Spinal cord (tissue), 10 donors: Measurements from ENCODE around the gene MZT2A. TPM values are rescaled to one million over a fixed set of nuclear protein-coding genes. Genes with fewer than 3 reads are reported as not detected.
A peak's percentile ranks its signal among the peaks of the same experiment; 100 is the strongest.
"Not testable (repeated sequence)": the region's sequence is repeated elsewhere in the genome, so short reads cannot be mapped to it uniquely, and the experiment has no call there.

Experiments
- DNase-seq, 6 donors: peaks; one replicate each; pipeline versions ENCODE4 v3.0.0 to v3.0.0-alpha.2; 2013 to 2015; ENCODE audit warnings: low spot score in 6 of 6, low read depth in 4 of 6
- H3K27ac ChIP-seq: one replicate; pipeline ENCODE4 v1.5.1; 2013; ENCODE audit warnings: low read depth, low read length, control low read depth
- H3K27me3 ChIP-seq: one replicate; pipeline ENCODE4 v1.6.1; 2013; ENCODE audit warnings: low read length; ENCODE audit not compliant: control insufficient read depth, insufficient read depth
- H3K36me3 ChIP-seq: one replicate; pipeline ENCODE4 v1.6.1; 2013; ENCODE audit warnings: low read length; ENCODE audit not compliant: control insufficient read depth, insufficient read depth
- H3K4me1 ChIP-seq: one replicate; pipeline ENCODE4 v1.6.1; 2013; ENCODE audit warnings: low read length; ENCODE audit not compliant: control insufficient read depth, insufficient read depth
- H3K4me3 ChIP-seq: one replicate; pipeline ENCODE4 v1.5.1; 2013; ENCODE audit warnings: low read depth, low read length, control low read depth
- H3K9me3 ChIP-seq: one replicate; pipeline ENCODE4 v1.6.1; 2013; ENCODE audit warnings: low read length; ENCODE audit not compliant: control insufficient read depth, insufficient read depth
- whole genome bisulfite sequencing: methylation state at CpG from one replicate; pipeline ENCODE4 v1.1.5; 2013; ENCODE audit warnings: missing lambda C conversion rate; ENCODE audit not compliant: insufficient coverage; 5-methylcytosine and 5-hydroxymethylcytosine counted together
- polyA plus RNA-seq, 2 donors: library from polyadenylated mRNA; unstranded; fragments of 120-200 nt; gene quantifications; one replicate each; pipeline ENCODE4 v1.2.1, GENCODE V29; 2013; ENCODE audit not compliant: insufficient read length in 2 of 2
- total RNA-seq, 2 donors: library from RNA; depleted of rRNA in 1 of 2; stranded (reverse); fragments of 120-200 nt in 1 of 2; fragments of >200 nt in 1 of 2; gene quantifications; one replicate each; pipeline versions ENCODE4 v1.2.3 to v1.2.4, GENCODE V29; 2013 to 2014
- donor health status: healthy.

MZT2A gene
- total and polyA plus RNA-seq, 4 donors = 31.6 to 129 (median 103) TPM

GRCh38 chr2:131532723-131533608, 40.8 kb upstream of the MZT2A start:
- not testable (repeated sequence) for H3K4me1 ChIP-seq, H3K36me3 ChIP-seq, H3K4me3 ChIP-seq, H3K9me3 ChIP-seq, H3K27ac ChIP-seq, DNase-seq, H3K27me3 ChIP-seq
- 91% methylated on average over 15 of the region's 23 CpGs for WGBS

- H3K36me3 ChIP-seq, H3K27me3 ChIP-seq, DNase-seq, H3K9me3 ChIP-seq, H3K27ac ChIP-seq, H3K4me3 ChIP-seq: not testable (repeated sequence)
- WGBS = no CpG with 5 or more reads among the region's 11 CpGs
- H3K4me1 ChIP-seq = peaks cover 13% of the 10 kb centered on the region
Observed at GRCh38 chr2:131531547-131532185, 39.5 kb upstream of the MZT2A start.

- H3K4me3 ChIP-seq, H3K36me3 ChIP-seq, H3K27me3 ChIP-seq, H3K9me3 ChIP-seq, DNase-seq, H3K27ac ChIP-seq: not testable (repeated sequence)
- H3K4me1 ChIP-seq = peaks cover 13% of the 10 kb centered on the region
- 81% methylated on average over 6 of the region's 22 CpGs for WGBS
Observed at GRCh38 chr2:131530626-131531344, 38.6 kb upstream of the MZT2A start.

- H3K27ac ChIP-seq, H3K27me3 ChIP-seq, DNase-seq, H3K4me3 ChIP-seq, H3K36me3 ChIP-seq, H3K9me3 ChIP-seq: not testable (repeated sequence)
- H3K4me1 ChIP-seq = peaks cover 13% of the 10 kb centered on the region
- no CpG with 5 or more reads among the region's 5 CpGs for WGBS
Observed at GRCh38 chr2:131529864-131530445, 37.8 kb upstream of the MZT2A start.

- not testable (repeated sequence) for H3K36me3 ChIP-seq, H3K27ac ChIP-seq, H3K4me3 ChIP-seq, H3K9me3 ChIP-seq, DNase-seq, H3K27me3 ChIP-seq
- 69% methylated on average over 21 of the region's 26 CpGs for WGBS
- peaks cover 13% of the 10 kb centered on the region for H3K4me1 ChIP-seq
Observed at GRCh38 chr2:131528981-131529863, 37.0 kb upstream of the MZT2A start.

- 22% methylated on average over 21 of the region's 47 CpGs for WGBS
- H3K27ac ChIP-seq = not testable (repeated sequence)
- peak; percentile 22 to 88 (median 48) for DNase-seq
Observed at GRCh38 chr2:131527131-131528001, 35.2 kb upstream of the MZT2A start, which contains the start of gene CCDC74A. CCDC74A (plus strand) TSS chr2:131527888; CDS start chr2:131527971, 83 bp downstream.

GRCh38 chr2:131525256-131525655, 33.1 kb upstream of the MZT2A start:
- 100% methylated on average over 1 of the region's 2 CpGs for WGBS
- not testable (repeated sequence) for H3K4me3 ChIP-seq, DNase-seq, H3K9me3 ChIP-seq, H3K27me3 ChIP-seq, H3K27ac ChIP-seq
- peaks cover 13% of the 10 kb centered on the region for H3K4me1 ChIP-seq
- peaks cover 16% of the 10 kb centered on the region for H3K36me3 ChIP-seq

More at GRCh38 chr2:131527131-131528001, 35.2 kb upstream of the MZT2A start, which contains the start of gene CCDC74A:
- peaks cover 13% of the 10 kb centered on the region for H3K4me1 ChIP-seq
- H3K36me3 ChIP-seq, H3K27me3 ChIP-seq, H3K9me3 ChIP-seq: not testable (repeated sequence)
- peak within 1 kb of the TSS; percentile 29 for H3K4me3 ChIP-seq
